ENCODE data around the gene LBP. TPM values are rescaled to one million over a fixed set of nuclear protein-coding genes. Genes with fewer than 3 reads are reported as not detected.

Gene LBP
- total RNA-seq, 1 experiment from 2014 or later, result 0.37 TPM

GRCh38 chr20:38346741-38347140 is 459 bp downstream of the LBP start:
- CTCF ChIA-PET, result interaction anchor here (1.1 to 1.6 kb wide), 2 partner anchors 9 to 10 kb away, joined by 3 to 5 read pairs; no protein-coding TSS in a partner anchor

GRCh38 chr20:38349856-38350255 is 3.6 kb downstream of the LBP start:
- no peaks in the 10 kb centered on the region for H3K36me3 Mint-ChIP-seq
- TF ChIP-seq HMGXB4 (CRISPR knock-in tag; IDR thresholded peaks at IDR 0.05), result no peak
- no peak for TF ChIP-seq IRF1 (CRISPR knock-in tag; IDR thresholded peaks at IDR 0.05)
- TF ChIP-seq ATF1 (CRISPR knock-in tag; IDR thresholded peaks at IDR 0.05), result no peak
- TF ChIP-seq ZNF232 (CRISPR knock-in tag; IDR thresholded peaks at IDR 0.05), result no peak
- no peak for TF ChIP-seq ARID4B (CRISPR knock-in tag; IDR thresholded peaks at IDR 0.05; ENCODE audit: borderline replicate concordance)
- TF ChIP-seq OVOL2 (CRISPR knock-in tag; IDR thresholded peaks at IDR 0.05; ENCODE audit: borderline replicate concordance), result no peak
- no peak for TF ChIP-seq SOX15 (CRISPR knock-in tag; IDR thresholded peaks at IDR 0.05)
- TF ChIP-seq USF1 (CRISPR knock-in tag; IDR thresholded peaks at IDR 0.05), result no peak
- TF ChIP-seq USF2 (CRISPR knock-in tag; IDR thresholded peaks at IDR 0.05), result no peak
- no peak for TF ChIP-seq ELF4 (CRISPR knock-in tag; IDR thresholded peaks at IDR 0.05; ENCODE audit: low read depth)

More at GRCh38 chr20:38346741-38347140, 459 bp downstream of the LBP start:
- no peaks in the 10 kb centered on the region for H3K9me3 Mint-ChIP-seq
- no peak for ATAC-seq
- TF ChIP-seq KAT7 (CRISPR knock-in tag; IDR thresholded peaks at IDR 0.05; ENCODE audit: borderline replicate concordance), result no peak
- TF ChIP-seq ZNF671 (CRISPR knock-in tag; IDR thresholded peaks at IDR 0.05), result no peak
- TF ChIP-seq TEAD4 (CRISPR knock-in tag; IDR thresholded peaks at IDR 0.05), result no peak
- TF ChIP-seq GRHL2 (CRISPR knock-in tag; IDR thresholded peaks at IDR 0.05; ENCODE audit: insufficient replicate concordance, severe bottlenecking), result no peak
- no peak for TF ChIP-seq ZNF281 (CRISPR knock-in tag; IDR thresholded peaks at IDR 0.05)
- TF ChIP-seq USF2 (CRISPR knock-in tag; IDR thresholded peaks at IDR 0.05), result no peak
- no peak for TF ChIP-seq ZNF263 (CRISPR knock-in tag; IDR thresholded peaks at IDR 0.05; ENCODE audit: low read depth)
- no peak for TF ChIP-seq MAX (CRISPR knock-in tag; IDR thresholded peaks at IDR 0.05)
- no peak for TF ChIP-seq CREB1 (CRISPR knock-in tag; IDR thresholded peaks at IDR 0.05)
- no peak for TF ChIP-seq IRF2 (CRISPR knock-in tag; IDR thresholded peaks at IDR 0.05; ENCODE audit: borderline replicate concordance, low read depth)
- TF ChIP-seq SP1 (CRISPR knock-in tag; conservative IDR thresholded peaks at IDR 0.05), result no peak
- no peak for TF ChIP-seq RORB (CRISPR knock-in tag; IDR thresholded peaks at IDR 0.05)
- no peak overlapping the region for H3K4me3 Mint-ChIP-seq
- H3K27me3 Mint-ChIP-seq (ENCODE audit: low read depth), result no peaks in the 10 kb centered on the region
- POLR2A ChIA-PET, result no interaction called here
- no peak for DNase-seq (ENCODE audit: low spot score)
- peaks cover 36% of the 10 kb centered on the region for H3K4me1 Mint-ChIP-seq
- H3K27ac Mint-ChIP-seq, result no peak overlapping the region
- no peaks in the 10 kb centered on the region for H3K36me3 Mint-ChIP-seq

More at GRCh38 chr20:38349856-38350255, 3.6 kb downstream of the LBP start:
- DNase-seq (ENCODE audit: low spot score) (no peak), ATAC-seq (no peak)
- Mint-ChIP-seq H3K27ac (no peak overlapping the region), H3K9me3 (no peaks in the 10 kb centered on the region), H3K4me1 (peaks cover 31% of the 10 kb centered on the region), H3K4me3 (no peak overlapping the region), H3K27me3 (ENCODE audit: low read depth) (no peaks in the 10 kb centered on the region)
- ChIA-PET CTCF (interaction anchor here (0.7 to 12.6 kb wide), 2 partner anchors 11 to 26 kb away, joined by 3 to 329 read pairs; no protein-coding TSS in a partner anchor), POLR2A (no interaction called here)

Measured in WTC11 (cell line).